NCI-H1092 (cell line): Measurements from ENCODE around the gene LONRF2.
"Not testable (repeated sequence)": the region's sequence is repeated elsewhere in the genome, so short reads cannot be mapped to it uniquely, and the experiment has no call there.

Experiments used
- DNase-seq: peaks from one replicate; lab custom pipeline; 2025; lab: John Stamatoyannopoulos, UW

LONRF2 gene

GRCh38 chr2:100253786-100254185 lies 68.5 kb downstream of the LONRF2 start:
- no peak for DNase-seq

- no peak for DNase-seq
Measured at GRCh38 chr2:100252811-100253698, 69.2 kb downstream of the LONRF2 start.

- no peak for DNase-seq
Measured at GRCh38 chr2:100250645-100251044, 71.7 kb downstream of the LONRF2 start.

GRCh38 chr2:100248971-100249370 lies 73.3 kb downstream of the LONRF2 start:
- no peak for DNase-seq

DNA sequence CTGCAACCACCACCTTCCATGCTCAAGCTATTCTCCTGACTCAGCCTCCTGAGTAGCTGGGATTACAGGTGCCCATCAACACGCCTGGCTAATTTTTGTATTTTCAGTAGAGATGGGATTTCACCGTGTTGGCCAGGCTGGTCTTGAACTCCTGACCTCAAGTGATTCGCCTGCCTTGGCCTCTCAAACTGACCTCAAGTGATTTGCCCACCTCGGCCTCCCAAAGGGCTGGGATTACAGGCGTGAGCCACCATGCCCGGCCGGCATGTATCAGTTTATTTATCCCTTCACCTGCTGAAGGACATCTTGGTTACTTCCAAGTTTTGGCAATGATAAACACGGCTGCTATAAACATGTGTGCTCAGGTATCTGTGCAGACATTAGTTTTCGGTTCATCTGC lies 73.7 kb downstream of the LONRF2 start:
- not testable (repeated sequence) for DNase-seq

DNA sequence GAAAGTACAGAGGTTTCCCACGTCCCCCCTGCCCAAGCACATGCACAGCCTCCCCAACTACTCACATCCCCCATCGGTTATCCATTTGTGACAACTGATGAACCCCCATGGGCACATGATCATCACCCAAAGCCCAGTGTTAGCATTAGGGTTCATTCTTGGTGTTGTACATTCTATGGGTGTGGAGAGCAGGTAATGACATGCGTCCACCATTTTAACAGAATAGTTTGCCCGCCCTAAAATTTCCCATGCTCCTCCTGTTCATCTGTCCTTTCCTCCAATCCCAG lies 74.3 kb downstream of the LONRF2 start:
- no peak for DNase-seq

GRCh38 chr2:100247256-100248043 lies 74.9 kb downstream of the LONRF2 start:
- no peak for DNase-seq

GRCh38 chr2:100246163-100247145 lies 75.8 kb downstream of the LONRF2 start:
- DNase-seq: no peak

- DNase-seq: no peak
Measured at GRCh38 chr2:100245681-100246080, 76.6 kb downstream of the LONRF2 start.

GRCh38 chr2:100244881-100245605 lies 77.3 kb downstream of the LONRF2 start:
- DNase-seq: no peak

DNA sequence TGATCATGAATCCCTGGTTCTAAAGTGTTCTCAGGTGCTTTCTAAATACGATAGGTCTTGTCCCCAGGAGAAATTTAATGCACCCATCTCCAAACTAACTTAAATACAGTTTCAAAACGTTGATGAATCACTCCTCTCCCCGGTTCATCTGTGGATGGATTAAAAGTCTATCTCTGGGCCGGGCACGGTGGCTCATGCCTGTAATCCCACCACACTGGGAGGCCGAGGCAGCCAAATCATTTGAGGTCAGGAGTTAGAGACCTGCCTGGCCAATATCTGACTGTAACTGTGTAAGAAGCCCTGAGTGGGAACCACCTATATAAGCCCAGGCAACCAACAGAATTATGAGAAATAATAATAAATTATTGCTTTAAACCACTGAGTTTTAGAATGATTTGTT lies 78.7 kb downstream of the LONRF2 start:
- no peak for DNase-seq

GRCh38 chr2:100242891-100243619 lies 79.2 kb downstream of the LONRF2 start:
- DNase-seq: peak; percentile 14

- DNase-seq: no peak
Measured at GRCh38 chr2:100242476-100242875, 79.8 kb downstream of the LONRF2 start.

DNA sequence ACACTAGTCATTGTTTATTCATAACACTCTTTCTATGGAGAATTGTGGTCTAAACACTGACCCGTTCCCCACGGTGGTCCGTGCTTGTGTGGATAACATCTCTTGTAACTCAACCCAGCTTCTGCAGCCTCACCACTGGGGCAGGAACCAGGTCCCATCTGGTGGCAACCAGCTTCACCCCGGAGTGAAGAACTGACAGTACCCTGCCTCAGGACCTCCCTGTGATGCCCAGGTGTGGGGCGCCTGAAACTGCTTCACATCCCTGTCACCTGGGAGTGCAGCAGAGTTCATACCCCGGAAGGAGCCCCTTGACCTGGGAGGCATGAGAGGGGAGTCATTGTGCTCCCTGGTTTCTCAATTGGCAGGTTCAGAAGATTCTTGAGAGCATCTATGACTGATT lies 81.1 kb downstream of the LONRF2 start:
- no peak for DNase-seq

DNA sequence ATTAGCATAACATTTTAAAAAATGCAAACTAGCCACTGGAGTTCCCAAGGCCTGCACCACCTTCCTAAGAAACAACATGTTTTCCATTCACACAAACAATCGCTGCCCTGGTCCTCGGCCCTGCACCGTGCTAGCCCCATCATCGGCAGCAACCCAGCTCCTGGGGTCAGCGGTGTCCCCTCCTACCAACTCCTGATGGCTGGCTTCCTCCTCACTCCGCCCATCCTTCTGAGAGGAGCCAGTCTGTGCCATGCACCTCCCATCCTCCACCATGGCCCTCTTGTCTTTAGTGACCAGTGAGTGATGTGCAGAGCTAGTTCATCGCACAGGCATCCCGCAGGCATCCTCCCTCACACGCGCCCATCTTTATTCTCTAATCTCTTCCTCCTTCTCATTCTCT lies 81.9 kb downstream of the LONRF2 start:
- DNase-seq: no peak

DNA sequence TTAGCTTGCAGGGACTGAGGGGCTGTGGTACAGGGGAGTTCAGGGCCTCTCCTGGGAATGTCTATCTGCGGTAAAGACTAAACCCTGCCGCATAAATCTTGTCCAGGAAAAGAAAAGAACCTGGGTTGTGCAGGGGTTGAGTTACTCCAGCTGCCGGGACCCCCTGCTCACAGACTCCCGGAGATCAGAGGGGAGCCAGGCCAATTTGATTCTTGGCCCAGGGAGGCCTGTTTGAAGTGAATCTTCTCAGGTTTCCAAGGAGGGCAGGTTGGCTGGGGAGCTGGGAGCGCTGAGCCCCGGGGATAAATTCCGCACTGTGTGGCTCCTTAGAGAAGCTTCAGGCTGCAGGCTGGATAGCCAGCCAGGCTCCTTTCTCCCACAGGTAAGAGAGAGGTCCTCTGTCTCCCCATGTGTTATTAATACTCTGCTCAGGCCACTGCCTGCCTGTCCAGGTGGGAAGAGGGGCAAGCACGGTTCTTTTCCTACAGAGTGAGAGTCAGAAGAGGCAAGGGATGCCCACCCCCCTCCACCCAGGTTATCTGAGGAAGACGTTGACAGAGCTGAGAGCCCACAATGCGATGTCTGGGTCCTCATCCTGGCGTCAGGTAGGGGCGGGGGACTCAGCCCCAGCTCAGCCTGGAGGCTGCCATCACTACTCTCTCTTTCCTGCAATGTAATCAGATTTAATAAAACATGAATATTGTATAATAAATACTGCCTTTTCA lies 82.7 kb downstream of the LONRF2 start:
- no peak for DNase-seq

GRCh38 chr2:100238471-100238870 lies 83.8 kb downstream of the LONRF2 start:
- no peak for DNase-seq

DNA sequence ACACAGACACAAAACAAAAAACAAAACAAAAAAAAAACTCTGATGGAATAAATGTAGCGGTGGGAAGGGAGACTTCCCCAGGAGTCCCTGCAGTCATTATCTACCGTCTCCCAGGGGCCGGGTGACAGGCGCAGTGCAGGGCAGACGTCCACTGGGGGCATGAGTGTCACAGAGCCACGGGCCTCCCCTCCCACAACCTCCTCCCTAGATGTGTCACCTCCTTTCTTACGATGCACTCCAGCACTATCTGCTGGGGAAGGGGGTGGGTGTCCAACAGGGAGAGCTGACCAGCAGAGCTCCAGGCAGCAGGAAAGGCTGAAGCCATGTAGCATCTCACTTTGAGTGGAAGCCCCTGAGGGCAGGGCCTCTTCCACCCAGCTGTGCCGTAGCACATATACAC lies 84.5 kb downstream of the LONRF2 start:
- DNase-seq: no peak

DNA sequence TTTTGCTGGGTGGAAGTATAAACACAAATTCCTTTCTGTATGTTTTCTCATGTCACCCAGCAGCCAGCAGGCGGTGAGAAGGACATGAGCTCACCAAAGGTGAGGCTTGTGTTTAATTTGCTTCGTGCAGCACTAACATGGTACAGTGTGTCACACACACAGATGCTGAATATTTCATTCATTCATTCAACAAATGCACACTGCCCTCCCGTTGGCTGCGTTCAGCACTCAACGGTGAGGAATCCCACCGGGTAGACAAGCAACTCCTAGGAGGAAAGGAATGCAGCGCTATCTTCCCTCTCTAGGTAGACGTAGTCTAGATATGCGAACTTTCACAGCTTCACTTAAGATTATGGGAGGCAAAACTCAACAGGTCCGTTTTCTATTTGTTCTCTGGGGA lies 85.1 kb downstream of the LONRF2 start:
- no peak for DNase-seq

DNA sequence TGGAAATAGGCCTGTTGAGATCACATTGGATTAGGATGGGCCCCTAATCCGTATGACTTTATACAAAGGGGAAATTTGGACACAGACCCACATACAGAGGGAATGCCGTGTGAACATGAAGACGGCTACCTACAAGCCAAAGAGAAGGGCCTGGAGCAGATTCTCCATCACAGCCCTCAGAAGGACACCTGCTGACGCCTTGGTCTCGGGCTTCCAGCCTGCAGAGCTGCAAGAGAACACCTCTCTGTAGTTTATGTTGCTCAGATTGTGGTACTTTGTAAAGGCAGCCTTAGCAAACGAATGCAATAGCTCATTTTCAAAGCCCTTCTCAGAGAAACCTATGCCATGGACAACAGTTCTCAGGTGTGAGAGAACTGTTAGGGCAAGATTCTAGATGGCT lies 86.1 kb downstream of the LONRF2 start:
- no peak for DNase-seq
